NK-92 (cell line): ENCODE data around the gene PSMB11.
"Not testable (repeated sequence)": the region's sequence is repeated elsewhere in the genome, so short reads cannot be mapped to it uniquely, and the experiment has no call there.

ENCODE experiments used
- DNase-seq: peaks from one replicate; lab custom pipeline; 2025; ENCODE audit not compliant: unreplicated experiment; lab: John Stamatoyannopoulos, UW

The PSMB11 gene, protein sequence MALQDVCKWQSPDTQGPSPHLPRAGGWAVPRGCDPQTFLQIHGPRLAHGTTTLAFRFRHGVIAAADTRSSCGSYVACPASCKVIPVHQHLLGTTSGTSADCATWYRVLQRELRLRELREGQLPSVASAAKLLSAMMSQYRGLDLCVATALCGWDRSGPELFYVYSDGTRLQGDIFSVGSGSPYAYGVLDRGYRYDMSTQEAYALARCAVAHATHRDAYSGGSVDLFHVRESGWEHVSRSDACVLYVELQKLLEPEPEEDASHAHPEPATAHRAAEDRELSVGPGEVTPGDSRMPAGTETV

DNA sequence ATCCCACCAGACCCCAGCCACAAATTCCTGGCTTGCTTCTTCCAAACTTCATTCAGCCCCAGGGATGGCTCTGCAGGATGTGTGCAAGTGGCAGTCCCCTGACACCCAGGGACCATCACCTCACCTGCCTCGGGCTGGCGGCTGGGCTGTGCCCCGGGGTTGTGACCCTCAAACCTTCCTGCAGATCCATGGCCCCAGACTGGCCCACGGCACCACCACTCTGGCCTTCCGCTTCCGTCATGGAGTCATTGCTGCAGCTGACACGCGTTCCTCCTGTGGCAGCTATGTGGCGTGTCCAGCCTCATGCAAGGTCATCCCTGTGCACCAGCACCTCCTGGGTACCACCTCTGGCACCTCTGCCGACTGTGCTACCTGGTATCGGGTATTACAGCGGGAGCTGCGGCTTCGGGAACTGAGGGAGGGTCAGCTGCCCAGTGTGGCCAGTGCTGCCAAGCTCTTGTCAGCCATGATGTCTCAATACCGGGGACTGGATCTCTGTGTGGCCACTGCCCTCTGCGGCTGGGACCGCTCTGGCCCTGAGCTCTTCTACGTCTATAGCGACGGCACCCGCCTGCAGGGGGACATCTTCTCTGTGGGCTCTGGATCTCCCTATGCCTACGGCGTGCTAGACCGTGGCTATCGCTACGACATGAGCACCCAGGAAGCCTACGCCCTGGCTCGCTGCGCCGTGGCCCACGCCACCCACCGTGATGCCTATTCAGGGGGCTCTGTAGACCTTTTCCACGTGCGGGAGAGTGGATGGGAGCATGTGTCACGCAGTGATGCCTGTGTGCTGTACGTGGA, at the start of gene PSMB11:
Gene PSMB11, plus strand, starts transcription at position 51 of the 804 bp plus-strand sequence. Its CDS starts 14 bp downstream, at position 65.
- DNase-seq: no peak

DNA sequence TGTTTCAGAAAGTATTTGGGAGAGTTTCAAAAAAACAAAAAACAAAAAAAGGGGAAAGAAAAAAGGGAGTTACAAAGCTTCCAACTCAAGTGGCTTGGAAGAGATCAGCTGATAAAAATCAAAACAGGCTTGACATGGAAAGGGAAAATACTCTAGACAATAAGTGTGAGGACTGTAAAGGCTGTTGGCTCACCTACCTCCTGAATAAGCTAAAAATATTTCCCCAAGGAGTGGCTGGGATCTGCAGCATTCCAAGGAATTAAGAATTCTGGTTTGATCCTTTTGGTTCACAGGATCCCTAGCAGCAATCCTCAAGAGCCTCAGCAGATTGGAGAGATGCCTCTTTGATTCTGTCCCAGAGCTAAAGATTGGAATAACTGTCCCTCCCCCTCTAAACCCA, 48.5 kb upstream of the PSMB11 start:
- no peak for DNase-seq

DNA sequence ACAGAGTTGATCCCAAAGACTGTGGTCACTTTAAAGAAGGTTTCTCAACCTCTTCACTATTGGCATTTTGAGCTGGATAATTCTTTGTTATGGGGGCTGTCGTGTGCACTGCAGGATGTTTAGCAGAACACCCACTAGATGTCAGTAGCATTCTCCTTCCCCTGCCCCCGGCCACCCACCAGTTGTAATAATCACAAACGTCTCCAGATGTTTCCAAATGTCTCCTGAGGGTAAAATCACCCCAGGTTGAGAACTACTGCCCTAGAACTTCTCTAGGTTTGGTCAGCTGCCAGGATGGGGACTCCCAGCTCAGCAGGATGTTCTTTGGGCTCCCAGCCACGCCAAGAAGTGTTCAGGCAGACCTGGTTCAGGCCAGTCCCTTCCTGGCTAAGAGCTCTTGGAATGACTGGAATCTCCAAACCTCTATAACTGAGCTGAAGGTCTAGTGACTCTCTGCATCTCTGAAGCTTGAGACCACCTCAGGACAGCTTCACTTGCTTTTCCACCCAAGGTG, 47.2 kb upstream of the PSMB11 start:
- no peak for DNase-seq

DNA sequence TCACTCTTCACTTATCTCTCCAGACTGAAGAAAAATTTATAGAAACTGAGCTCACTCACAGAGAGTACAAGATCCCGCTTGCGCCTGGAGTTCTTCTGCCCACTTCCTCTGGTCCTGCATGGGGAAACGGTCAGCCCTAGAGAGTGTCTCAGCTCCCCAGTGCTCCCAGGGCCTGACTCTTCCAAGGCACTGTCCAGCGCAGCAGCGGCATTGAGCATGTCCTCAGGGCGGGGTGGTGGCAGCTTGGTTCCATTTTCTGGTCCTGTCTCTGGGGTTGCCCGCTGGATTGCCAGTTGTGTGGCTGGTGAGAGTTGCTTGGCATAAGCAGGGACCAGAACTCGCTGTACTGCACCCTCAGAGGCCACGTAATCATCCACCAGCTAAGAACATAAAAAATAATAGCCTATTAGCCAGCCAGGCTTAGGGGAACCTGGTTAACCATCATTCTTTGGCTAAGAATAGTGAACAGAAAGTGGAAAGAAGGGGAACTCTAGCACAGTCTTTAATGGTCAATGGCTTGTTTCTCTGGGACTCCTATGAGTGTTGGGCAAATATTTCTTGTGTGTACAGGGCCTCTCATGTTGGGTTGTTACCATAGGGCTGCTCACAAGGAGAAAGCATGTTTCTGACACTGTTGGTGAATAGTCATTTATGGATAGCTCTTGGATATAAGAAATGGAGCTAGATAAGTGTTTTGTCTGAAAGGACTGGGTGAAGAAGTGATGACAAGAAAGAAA, 46.0 kb upstream of the PSMB11 start:
- DNase-seq: no peak

DNA sequence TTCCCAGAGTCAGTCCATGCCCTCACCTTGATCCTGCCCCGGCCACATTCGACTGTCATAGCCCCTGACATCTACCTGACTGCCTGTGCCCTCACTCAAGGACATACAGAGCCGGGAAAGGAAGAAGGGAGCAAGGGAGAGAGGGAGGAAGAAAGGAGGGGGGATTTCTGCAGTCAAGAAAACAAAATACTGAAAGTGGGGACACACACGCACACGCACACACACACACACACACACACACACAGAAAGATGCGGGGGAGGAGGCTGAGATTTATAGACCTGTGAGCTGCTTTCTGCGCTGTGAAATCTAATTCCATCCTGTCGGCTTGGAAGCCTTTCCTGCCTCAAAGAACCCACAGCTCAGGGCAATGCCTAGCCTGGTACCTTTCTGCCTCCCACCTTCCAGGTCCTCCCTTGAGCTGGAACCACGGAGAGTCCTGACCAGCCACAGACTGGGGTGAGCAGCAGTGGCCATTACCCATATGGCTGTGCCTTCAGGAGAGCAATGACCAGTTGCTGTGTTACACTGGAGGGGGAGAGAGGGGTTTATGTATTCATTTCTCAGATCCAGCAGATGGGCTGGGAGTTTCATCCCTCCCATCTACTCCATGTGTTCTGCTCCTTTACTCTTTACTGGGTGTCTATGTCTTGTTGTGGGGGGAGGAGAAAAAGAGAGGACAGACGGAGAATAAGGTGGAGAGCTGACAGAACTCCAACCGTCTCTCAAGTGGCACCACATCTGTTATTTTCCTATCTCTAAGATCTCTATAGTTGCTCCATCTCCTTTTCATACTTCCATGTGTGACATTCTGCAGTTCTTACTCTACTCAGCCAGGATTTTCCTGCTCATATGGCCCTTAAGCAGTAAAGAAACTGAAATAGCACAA, 45.0 kb upstream of the PSMB11 start:
- DNase-seq: no peak

DNA sequence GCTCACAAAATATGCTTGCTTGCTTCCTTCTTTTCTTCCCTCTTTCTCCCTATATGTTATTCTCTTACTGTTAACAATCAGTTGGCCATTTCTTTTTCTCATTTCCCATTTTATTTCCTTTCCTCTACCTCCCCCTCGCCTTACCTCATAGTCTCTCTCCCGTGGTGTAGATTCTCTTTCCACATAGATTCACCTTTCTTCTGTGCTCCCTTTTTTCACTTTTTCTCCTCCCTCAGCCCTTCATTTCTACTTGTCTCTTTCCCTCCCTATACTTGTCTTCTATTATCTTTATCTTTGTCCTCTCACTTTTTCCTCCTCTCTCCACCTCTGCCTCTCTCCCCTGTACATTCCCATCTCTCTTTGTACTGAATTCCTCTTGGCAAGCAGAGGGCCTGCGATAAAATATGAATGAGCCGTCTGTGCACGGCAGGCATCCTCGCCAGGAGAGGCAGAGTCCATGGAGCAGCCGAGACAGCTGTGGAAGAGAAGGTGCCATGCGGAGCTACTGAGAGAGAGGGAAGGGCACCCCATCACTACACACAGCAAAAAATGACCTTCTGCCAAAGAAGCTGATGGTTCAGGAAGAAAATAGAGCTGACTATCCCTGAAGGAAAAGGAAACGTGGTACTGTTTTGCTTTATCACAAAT, 44.2 kb upstream of the PSMB11 start:
- DNase-seq: no peak

DNA sequence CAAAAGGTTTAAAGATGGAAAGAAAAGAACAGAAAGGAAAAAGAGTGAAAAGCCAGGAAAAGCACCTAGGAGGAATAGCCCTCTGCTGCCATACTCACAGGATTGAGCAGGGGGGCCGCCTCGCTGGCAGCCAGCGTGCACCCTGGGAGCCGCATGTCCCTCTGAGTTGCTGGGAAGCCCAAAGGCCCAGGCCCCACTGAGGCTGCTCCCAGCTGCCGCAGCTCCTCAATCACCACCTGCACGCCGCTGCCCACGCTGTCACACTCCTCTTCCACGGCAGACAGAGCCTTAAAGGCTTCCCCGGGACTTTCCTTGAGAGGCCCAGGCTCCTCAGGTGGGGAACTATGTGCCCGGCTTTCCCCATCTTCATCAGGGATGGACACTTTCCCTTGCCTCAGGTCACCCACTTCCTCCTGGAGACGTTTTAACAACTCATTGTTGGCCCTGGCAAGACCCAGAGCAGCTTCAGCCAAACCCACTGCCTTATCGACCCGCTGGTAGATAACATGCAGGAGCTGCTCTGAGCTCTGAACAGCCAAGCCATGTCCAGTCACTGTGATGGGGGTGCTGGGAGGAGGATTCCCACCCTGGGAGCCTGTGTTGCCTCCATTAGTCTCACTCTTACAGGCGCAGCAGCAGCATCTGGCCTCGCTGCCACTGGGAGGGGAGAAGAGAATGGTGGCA, 43.5 kb upstream of the PSMB11 start:
- DNase-seq: no peak

DNA sequence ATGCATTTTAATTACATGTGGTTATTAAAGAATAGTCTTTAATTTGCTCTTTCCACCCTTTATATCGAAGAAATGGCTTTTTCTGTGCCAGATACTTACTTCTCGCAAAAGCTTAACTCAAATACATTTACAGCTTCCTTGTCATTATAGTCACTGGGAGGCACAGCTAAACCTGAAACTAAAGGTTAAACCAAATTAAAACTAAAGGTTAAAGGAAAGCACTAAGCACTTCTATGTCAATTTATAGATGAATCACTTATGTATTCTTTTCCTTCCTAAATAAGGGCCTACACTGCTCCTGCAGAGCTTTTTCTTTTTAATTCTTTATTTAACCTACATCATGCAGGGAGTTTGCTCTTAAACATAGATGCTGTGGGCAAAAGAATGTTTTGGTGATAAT, 41.2 kb upstream of the PSMB11 start:
- no peak for DNase-seq

DNA sequence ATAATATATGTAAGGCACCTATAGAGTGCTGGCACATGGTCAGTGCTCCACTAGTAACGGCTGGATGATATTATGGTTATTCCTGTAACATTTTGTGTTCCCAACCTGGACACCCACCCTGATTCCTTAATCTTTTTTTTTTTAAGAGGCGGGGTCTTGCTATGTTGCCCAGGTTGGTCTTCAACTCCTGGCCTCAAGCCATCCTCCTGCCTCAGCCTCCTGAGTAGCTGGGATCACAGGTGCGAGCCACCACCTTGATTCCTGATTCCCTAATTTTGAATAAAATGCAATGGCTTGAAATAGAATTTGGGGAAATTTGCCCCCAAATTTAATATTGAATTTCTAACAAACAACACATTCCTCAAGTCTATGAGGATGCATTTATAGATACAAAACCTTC, 39.4 kb upstream of the PSMB11 start:
- no peak for DNase-seq

DNA sequence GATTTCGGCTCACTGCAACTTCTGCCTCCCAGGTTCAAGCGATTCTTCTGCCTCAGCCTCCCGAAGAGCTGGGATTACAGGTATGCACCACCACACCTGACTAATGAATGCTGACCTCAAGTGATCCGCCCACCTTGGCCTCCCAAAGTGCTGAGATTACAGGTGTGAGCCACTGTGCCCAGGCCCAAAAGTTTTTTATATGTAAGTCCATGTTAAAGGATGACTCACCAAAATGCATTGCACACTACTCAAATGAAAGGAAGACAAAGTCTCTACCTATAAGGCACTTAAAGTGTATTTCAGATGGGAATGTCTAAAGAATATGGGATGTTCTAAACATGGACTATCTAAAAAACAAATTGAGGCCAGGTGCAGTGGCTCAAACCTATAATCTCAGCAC, 37.7 kb upstream of the PSMB11 start:
- not testable (repeated sequence) for DNase-seq

DNA sequence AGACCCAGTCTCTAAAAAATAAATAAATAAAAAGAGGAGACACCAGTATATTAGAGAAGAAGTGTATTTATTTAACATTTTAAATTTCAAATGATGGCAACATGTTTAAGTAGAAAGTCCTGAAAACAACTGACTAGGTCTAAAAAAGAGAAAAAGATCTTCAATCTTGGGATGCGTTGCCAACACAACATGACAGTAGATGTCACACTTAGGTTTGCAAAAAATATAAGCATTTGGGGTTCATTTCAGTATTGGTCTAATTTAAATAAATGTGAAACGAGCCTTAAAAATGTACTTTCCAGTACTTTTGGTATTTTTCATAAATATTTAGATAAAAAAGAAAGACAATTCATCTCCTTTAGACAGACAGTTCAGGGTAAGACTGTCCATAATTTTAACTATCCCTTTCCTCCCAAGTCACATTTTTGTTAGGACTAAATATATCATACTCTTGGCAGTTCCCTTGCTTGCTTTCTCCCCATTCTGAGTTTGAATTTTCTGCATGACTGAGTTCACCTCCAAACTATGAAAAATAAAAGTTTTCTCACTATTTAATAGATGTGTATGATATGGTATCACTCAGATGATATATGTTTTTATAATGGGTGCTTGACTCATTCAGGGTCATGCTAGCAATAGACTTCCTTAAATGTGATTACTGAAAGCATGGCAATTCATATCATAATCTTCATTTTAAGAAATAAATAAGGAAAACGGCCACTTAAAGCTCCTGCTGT, 36.4 kb upstream of the PSMB11 start:
- DNase-seq: no peak

DNA sequence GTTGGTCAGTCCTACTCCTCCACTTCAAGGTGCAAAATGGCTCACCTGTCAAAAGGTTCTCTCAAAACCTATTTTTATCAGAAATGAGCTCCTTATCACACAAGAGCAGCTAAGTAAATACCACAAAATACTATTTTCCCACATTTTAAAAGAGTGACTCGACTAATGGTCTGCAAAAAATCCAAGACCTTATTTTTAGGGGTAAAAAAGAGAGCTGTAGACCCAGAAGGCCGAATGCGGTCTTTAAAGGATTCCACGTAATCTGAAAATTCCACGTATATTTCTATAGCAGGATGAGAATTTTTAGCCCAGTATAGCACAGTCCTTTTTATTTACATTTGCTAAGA, 35.9 kb upstream of the PSMB11 start:
- DNase-seq: no peak

DNA sequence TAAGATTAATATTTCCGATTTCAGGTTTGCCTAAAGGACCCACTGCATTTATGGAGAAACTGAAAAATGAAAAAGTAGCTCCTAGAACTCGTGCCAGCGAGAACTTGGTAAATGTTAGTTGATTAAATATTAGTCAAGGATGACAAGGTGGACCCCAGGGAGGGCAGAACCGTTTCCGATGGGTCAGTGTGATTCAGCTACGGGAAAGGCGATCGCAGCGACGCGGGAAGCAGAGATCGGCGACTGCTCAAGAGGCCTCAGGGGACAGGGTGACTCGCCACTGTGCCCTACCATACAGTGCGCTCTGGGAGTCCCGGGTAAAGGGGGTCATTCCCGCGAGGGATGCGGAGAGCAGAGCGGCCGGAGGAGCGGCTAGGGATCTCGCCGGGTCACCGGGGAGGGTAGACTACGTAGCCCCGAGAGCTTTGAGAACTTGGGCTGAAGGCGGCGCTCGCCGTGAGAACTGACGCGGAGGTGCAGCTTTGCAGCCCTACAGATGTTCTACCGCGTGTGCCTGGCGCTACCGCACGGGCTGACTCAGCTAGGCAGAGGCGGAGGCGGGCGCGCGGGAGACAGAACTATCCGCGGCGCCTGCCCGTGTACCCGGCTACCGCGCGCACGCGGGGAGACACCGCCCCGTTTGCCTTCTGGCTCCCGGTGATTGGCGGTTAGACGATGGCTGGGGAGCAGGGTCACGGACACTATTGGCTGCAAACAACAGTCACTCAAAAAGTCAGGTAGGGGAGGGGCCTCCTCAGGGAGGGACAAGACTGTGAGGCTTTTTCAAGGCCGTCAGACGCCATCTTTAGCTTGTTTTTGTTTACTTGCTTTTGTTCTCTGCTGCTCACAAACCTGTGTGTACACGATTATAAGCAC, 35.2 kb upstream of the PSMB11 start:
- DNase-seq: peak; percentile 84

DNA sequence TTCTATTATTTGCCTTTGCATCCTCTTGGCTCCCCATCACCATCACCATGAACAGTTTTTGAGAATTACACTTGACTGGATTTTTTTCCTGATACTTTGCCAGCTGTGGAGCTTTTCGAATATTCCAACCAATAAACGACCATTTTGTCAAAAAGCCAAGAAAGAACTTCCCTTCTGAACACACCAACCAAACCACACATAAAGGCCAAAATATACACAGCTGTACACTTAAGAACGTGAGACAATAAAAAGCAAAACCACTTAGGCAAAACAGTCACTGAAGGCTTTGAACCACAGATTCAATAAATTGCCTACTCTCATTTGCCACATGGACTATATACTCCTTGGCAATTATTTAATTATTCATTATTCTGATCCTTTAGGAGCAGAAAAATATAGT, 33.2 kb upstream of the PSMB11 start:
- no peak for DNase-seq

DNA sequence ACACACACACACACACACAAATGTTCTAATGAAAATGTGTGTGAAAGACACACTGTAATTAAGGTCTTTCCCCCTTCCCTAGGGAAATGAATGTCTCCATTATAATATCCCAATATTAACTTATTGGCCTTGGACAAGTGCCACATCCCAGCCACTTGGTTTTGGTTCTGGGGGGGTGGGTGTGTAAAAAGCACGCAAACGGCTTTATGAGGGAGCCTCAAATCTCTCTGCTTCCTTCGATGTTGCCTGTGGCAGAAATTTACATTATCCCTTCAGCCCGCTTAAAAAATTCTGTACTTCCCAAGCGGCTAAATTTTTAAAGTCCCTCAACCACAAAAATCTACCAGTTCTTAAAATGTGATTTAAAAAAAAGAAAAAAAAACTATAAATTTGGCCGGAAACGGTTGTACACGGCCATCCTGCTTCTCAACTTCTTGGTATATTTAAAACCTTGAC, 32.5 kb upstream of the PSMB11 start:
- DNase-seq: no peak

DNA sequence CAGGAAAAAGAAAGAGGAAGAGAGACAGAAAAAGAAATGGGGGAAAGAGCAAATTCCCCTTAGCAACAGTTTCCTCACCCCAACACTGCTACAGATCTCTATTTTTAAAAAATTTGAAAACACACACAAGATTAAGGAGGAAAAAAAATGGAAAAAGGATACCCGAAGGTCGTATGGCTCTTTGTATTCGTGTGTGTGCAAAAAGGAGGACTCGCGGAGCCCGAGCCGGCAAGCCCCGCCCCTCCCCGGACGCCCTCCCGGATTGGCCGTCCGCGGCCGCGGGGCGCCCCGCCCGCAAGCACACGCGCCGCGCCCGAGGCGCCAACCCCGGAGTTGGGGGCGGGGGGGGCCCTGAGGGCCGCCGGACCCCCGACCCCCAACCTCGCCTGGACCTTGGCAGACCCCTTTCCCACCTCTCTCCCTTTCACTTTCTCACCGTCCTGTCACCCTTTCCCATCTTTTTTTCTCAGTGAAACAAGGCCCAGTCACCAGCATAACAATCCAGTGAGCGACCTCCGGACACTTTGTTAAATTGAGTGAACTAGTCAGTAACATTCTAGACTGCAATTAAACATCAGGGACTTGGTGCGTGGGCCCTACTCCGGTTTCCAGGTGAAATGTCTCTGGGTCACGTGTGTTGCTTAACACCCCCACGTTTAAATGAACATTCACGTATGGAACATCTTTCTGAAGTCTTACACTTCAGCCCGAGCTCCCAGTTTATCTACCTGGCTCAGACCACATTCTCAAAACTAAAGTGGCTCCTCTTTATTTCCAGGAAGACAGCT, 31.9 kb upstream of the PSMB11 start, which contains the start of gene C14orf93:
Gene C14orf93, minus strand, starts transcription at position 205 of the 788 bp plus-strand sequence. CDS start 11,120 bp downstream, outside the sequence.
- DNase-seq: no peak
